ENCODE data around the gene ATP10B.
"Not testable (repeated sequence)": the region's sequence is repeated elsewhere in the genome, so short reads cannot be mapped to it uniquely, and the experiment has no call there.

Gene ATP10B, protein sequence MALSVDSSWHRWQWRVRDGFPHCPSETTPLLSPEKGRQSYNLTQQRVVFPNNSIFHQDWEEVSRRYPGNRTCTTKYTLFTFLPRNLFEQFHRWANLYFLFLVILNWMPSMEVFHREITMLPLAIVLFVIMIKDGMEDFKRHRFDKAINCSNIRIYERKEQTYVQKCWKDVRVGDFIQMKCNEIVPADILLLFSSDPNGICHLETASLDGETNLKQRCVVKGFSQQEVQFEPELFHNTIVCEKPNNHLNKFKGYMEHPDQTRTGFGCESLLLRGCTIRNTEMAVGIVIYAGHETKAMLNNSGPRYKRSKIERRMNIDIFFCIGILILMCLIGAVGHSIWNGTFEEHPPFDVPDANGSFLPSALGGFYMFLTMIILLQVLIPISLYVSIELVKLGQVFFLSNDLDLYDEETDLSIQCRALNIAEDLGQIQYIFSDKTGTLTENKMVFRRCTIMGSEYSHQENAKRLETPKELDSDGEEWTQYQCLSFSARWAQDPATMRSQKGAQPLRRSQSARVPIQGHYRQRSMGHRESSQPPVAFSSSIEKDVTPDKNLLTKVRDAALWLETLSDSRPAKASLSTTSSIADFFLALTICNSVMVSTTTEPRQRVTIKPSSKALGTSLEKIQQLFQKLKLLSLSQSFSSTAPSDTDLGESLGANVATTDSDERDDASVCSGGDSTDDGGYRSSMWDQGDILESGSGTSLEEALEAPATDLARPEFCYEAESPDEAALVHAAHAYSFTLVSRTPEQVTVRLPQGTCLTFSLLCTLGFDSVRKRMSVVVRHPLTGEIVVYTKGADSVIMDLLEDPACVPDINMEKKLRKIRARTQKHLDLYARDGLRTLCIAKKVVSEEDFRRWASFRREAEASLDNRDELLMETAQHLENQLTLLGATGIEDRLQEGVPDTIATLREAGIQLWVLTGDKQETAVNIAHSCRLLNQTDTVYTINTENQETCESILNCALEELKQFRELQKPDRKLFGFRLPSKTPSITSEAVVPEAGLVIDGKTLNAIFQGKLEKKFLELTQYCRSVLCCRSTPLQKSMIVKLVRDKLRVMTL (N-terminal part only)

GRCh38 chr5:160852049-160852448, at the start of gene ATP10B:
TSS of gene ATP10B (minus strand) at chr5:160852211. CDS start at chr5:160688074, 164,137 bp downstream.
- H3K36me3 Mint-ChIP-seq (ENCODE audit: low read depth): no peaks in the 10 kb centered on the region
- no peak within 1 kb of the TSS for H3K4me3 Mint-ChIP-seq
- no peak within 1 kb of the TSS for H3K27ac Mint-ChIP-seq
- no peaks in the 10 kb centered on the region for H3K9me3 Mint-ChIP-seq
- no peaks in the 10 kb centered on the region for H3K4me1 Mint-ChIP-seq (ENCODE audit: low read depth)
- H3K27me3 Mint-ChIP-seq (ENCODE audit: low read depth): no peaks in the 10 kb centered on the region

- no peaks in the 10 kb centered on the region for H3K36me3 Mint-ChIP-seq (ENCODE audit: low read depth)
- H3K9me3 Mint-ChIP-seq: no peaks in the 10 kb centered on the region
- no peaks in the 10 kb centered on the region for H3K4me1 Mint-ChIP-seq (ENCODE audit: low read depth)
Observed at GRCh38 chr5:160901656-160902055, 49.6 kb upstream of the ATP10B start.

GRCh38 chr5:160899735-160900134, 47.7 kb upstream of the ATP10B start:
- Mint-ChIP-seq H3K4me1 (ENCODE audit: low read depth) (no peaks in the 10 kb centered on the region), H3K27me3 (ENCODE audit: low read depth) (peaks cover 6% of the 10 kb centered on the region), H3K27ac (no peak overlapping the region), H3K4me3 (no peak overlapping the region), H3K36me3 (ENCODE audit: low read depth) (no peaks in the 10 kb centered on the region), H3K9me3 (no peaks in the 10 kb centered on the region)

More at GRCh38 chr5:160901656-160902055, 49.6 kb upstream of the ATP10B start:
- Mint-ChIP-seq H3K4me3 (no peak overlapping the region), H3K27me3 (ENCODE audit: low read depth) (no peaks in the 10 kb centered on the region), H3K27ac (no peak overlapping the region)

GRCh38 chr5:160893180-160893964, 41.4 kb upstream of the ATP10B start:
- H3K27me3 Mint-ChIP-seq (ENCODE audit: low read depth); H3K27ac Mint-ChIP-seq; H3K9me3 Mint-ChIP-seq; H3K4me1 Mint-ChIP-seq (ENCODE audit: low read depth); H3K4me3 Mint-ChIP-seq; H3K36me3 Mint-ChIP-seq (ENCODE audit: low read depth): not testable (repeated sequence)

DNA sequence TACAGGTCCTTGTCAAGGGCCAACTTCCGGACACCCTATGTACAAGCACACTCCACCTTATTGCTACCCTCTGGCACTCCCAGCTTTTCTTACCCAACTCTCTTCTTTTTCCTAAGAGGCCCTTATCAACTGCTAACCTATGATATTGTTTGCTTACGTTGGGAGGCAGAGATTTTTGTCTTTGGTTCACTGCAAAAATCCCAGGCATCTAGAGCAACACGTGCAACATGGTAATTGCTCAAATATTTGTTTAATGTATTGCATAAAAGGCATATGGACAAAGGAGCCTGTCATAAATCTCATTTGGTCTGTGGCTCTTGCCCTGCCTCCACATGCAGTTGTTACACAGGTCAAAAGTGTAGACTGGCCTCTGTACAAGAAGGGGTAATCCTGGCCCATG, 35.8 kb upstream of the ATP10B start:
- H3K4me3 Mint-ChIP-seq: no peak overlapping the region
- H3K27ac Mint-ChIP-seq: no peak overlapping the region
- no peaks in the 10 kb centered on the region for H3K4me1 Mint-ChIP-seq (ENCODE audit: low read depth)

GRCh38 chr5:160873560-160874200, 21.7 kb upstream of the ATP10B start:
- H3K36me3 Mint-ChIP-seq (ENCODE audit: low read depth); H3K4me3 Mint-ChIP-seq; H3K27ac Mint-ChIP-seq; H3K27me3 Mint-ChIP-seq (ENCODE audit: low read depth); H3K4me1 Mint-ChIP-seq (ENCODE audit: low read depth); H3K9me3 Mint-ChIP-seq: not testable (repeated sequence)

More for the DNA sequence above, 35.8 kb upstream of the ATP10B start:
- Mint-ChIP-seq H3K9me3 (no peaks in the 10 kb centered on the region), H3K36me3 (ENCODE audit: low read depth) (no peaks in the 10 kb centered on the region), H3K27me3 (ENCODE audit: low read depth) (no peaks in the 10 kb centered on the region)

GRCh38 chr5:160869989-160870521, 18.0 kb upstream of the ATP10B start:
- Mint-ChIP-seq H3K4me1 (ENCODE audit: low read depth) (no peaks in the 10 kb centered on the region), H3K27me3 (ENCODE audit: low read depth) (no peaks in the 10 kb centered on the region), H3K27ac (no peak overlapping the region), H3K4me3 (no peak overlapping the region), H3K9me3 (peaks cover 9% of the 10 kb centered on the region), H3K36me3 (ENCODE audit: low read depth) (no peaks in the 10 kb centered on the region)

DNA sequence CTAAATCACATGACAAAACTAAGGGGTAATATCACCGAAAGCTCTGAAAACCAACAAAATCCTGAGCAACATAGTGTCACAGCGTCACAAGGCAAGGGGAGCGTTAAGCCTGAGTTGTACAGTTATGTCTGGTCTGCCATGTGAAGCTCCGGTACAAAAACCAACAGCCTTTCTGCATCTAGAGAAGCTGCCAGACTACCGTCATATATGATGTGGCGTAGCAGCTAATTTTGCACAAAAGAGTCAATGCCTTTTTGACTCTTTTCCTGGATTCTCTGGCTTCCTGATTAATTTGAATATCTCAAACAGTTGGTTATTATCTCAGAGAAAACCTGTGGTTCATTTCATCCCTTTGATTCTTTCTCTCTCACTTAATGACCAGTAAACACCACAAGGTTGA, 16.0 kb upstream of the ATP10B start:
- Mint-ChIP-seq H3K27me3 (ENCODE audit: low read depth) (no peaks in the 10 kb centered on the region), H3K9me3 (peaks cover 11% of the 10 kb centered on the region), H3K36me3 (ENCODE audit: low read depth) (no peaks in the 10 kb centered on the region), H3K4me1 (ENCODE audit: low read depth) (no peaks in the 10 kb centered on the region), H3K4me3 (no peak overlapping the region), H3K27ac (no peak overlapping the region)

DNA sequence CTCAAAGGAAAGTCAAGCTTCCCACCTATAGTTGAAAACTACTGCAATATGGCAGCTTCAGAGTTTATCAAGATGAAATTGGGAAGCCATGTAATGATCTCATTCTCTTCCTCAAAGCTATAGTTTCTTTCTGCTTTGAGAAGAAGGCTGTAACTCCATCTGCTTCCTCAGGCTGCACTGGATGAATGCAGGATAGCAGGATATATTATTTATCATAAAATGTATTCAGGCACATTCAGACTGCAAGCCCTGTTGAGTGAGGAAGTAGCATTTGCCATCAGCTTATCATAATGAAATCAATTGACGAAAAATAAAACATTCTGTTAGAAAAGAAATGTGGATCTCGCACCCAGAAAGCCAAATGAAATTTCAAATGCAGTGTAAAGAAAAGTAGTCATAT, 560 bp downstream of the ATP10B start:
- Mint-ChIP-seq H3K4me1 (ENCODE audit: low read depth) (no peaks in the 10 kb centered on the region), H3K27me3 (ENCODE audit: low read depth) (no peaks in the 10 kb centered on the region), H3K36me3 (ENCODE audit: low read depth) (no peaks in the 10 kb centered on the region), H3K4me3 (no peak overlapping the region), H3K27ac (no peak overlapping the region), H3K9me3 (no peaks in the 10 kb centered on the region)

GRCh38 chr5:160850421-160850820, 1.6 kb downstream of the ATP10B start:
- H3K27me3 Mint-ChIP-seq (ENCODE audit: low read depth): no peaks in the 10 kb centered on the region
- H3K36me3 Mint-ChIP-seq (ENCODE audit: low read depth): no peaks in the 10 kb centered on the region
- H3K4me3 Mint-ChIP-seq: no peak overlapping the region
- H3K9me3 Mint-ChIP-seq: no peaks in the 10 kb centered on the region
- H3K27ac Mint-ChIP-seq: no peak overlapping the region
- no peaks in the 10 kb centered on the region for H3K4me1 Mint-ChIP-seq (ENCODE audit: low read depth)

DNA sequence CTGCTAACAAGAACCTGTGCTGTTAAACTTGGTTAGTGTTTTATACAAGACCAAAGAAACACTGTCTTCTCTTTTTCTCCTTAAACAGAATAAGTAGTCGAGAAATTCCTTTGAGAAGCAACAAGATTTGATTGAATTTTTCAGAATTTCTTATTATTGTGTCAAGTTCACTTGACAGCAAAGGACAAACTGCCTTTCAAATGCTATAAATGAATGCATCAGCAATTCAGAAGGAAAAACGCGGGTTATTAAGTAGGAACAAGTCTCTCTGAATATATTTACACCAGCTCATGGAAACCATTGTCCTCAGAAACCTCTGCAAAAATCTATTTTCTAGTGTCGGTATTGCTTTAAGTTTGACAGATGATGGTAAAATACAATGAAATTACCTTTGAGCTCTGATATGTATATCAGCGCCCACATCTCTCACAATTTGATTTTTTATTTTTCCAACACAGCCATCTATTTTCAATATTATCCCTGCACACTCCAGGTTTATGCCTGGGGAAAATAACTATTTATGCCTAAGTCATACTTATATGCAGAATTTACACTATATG, 4.4 kb downstream of the ATP10B start:
- H3K4me3 Mint-ChIP-seq: no peak overlapping the region
- no peaks in the 10 kb centered on the region for H3K9me3 Mint-ChIP-seq
- H3K4me1 Mint-ChIP-seq (ENCODE audit: low read depth): no peaks in the 10 kb centered on the region
- no peak overlapping the region for H3K27ac Mint-ChIP-seq
- H3K36me3 Mint-ChIP-seq (ENCODE audit: low read depth): no peaks in the 10 kb centered on the region
- no peaks in the 10 kb centered on the region for H3K27me3 Mint-ChIP-seq (ENCODE audit: low read depth)

GRCh38 chr5:160846642-160847041, 5.4 kb downstream of the ATP10B start:
- H3K36me3 Mint-ChIP-seq (ENCODE audit: low read depth): no peaks in the 10 kb centered on the region
- no peak overlapping the region for H3K27ac Mint-ChIP-seq
- no peaks in the 10 kb centered on the region for H3K9me3 Mint-ChIP-seq
- H3K4me1 Mint-ChIP-seq (ENCODE audit: low read depth): no peaks in the 10 kb centered on the region
- no peaks in the 10 kb centered on the region for H3K27me3 Mint-ChIP-seq (ENCODE audit: low read depth)
- no peak overlapping the region for H3K4me3 Mint-ChIP-seq

- Mint-ChIP-seq H3K27me3 (ENCODE audit: low read depth) (no peaks in the 10 kb centered on the region), H3K27ac (no peak overlapping the region), H3K4me3 (no peak overlapping the region), H3K9me3 (no peaks in the 10 kb centered on the region), H3K4me1 (ENCODE audit: low read depth) (no peaks in the 10 kb centered on the region), H3K36me3 (ENCODE audit: low read depth) (no peaks in the 10 kb centered on the region)
Observed at GRCh38 chr5:160844177-160844576, 7.8 kb downstream of the ATP10B start.

Data from T-helper 1 cell treated with Interleukin-12 subunit alpha and Interleukin-12 subunit beta and Interleukin-4 antibody, amounts not matched to agents 30 μg/mL and 1 μg/mL, for 36 hours (primary cell).